Measurements from ENCODE around the gene AKAP1.
A peak's percentile ranks its signal among the peaks of the same experiment; 100 is the strongest.

The AKAP1 gene, protein sequence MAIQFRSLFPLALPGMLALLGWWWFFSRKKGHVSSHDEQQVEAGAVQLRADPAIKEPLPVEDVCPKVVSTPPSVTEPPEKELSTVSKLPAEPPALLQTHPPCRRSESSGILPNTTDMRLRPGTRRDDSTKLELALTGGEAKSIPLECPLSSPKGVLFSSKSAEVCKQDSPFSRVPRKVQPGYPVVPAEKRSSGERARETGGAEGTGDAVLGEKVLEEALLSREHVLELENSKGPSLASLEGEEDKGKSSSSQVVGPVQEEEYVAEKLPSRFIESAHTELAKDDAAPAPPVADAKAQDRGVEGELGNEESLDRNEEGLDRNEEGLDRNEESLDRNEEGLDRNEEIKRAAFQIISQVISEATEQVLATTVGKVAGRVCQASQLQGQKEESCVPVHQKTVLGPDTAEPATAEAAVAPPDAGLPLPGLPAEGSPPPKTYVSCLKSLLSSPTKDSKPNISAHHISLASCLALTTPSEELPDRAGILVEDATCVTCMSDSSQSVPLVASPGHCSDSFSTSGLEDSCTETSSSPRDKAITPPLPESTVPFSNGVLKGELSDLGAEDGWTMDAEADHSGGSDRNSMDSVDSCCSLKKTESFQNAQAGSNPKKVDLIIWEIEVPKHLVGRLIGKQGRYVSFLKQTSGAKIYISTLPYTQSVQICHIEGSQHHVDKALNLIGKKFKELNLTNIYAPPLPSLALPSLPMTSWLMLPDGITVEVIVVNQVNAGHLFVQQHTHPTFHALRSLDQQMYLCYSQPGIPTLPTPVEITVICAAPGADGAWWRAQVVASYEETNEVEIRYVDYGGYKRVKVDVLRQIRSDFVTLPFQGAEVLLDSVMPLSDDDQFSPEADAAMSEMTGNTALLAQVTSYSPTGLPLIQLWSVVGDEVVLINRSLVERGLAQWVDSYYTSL

DNA sequence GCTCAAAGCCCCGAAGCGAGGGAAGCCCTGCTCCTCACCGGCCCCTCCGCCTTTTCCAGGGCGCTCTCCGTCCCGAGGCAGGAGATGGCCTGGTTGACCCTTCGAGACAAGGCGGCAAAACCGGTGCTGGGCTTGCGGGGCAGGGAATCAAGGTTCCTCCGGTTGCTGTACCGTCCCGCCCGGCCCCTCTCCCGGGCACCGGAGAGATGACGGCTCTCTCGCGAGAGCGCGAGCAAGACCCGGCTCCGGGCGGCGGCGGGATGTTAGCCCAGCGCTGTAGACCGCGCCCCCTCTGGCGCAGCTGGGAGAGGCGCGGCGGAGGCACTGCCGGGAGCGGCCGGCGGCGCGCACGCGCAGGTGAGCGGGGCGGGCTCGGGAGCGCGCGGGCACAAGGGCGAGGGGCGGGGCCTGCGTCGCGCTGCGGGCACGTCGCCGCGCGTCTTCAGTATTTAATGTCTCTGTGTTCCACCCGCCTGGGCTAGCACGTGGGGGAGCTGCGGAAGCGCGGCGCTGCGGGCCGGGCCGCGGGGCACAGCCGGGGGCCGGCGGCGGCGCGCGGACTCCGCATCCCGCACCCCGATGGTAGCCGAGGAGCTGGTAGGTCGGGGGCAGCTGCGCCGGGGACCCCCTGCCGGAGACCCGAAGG is at the start of gene AKAP1:
AKAP1 (plus strand) TSS at position 445 of the 646 bp plus-strand sequence. CDS start 20,219 bp downstream, outside the sequence.
- DNase-seq (ENCODE audit: low read depth): peak; percentile 94
- peak within 1 kb of the TSS; percentile 82 for H3K4me3 ChIP-seq (replicated peaks; ENCODE audit: low read depth, low read length)
- TF ChIP-seq CTCF (IDR thresholded peaks at IDR 0.05; ENCODE audit: low read length, missing control alignments): no peak

DNA sequence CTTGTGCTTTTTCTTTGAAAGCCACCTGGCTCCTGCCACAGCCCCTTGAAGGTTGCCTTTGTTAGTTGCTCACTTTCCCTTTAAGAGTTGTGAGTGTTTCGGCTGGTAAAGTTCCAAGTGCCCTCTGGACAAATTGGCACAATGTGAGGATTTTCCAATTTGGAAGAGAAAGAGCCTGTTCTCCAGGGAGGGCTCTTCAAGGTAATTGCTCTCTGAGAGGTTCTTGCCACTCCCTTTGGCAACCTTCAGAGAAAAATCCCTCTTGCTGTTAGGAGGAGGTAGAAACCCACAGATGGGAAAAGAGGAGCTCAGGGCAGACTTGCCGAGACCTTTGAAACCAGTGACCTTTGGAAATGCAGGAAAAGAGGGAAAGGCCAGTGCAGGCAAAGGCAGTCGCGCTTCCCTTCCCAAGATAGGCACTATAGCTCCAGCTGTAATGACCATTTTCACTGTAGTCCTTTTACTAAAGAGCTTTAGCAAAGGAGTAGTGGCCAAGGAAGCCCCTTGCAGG is 49.0 kb upstream of the AKAP1 start:
- no peak for TF ChIP-seq CTCF (IDR thresholded peaks at IDR 0.05; ENCODE audit: low read length, missing control alignments)
- no peak overlapping the region for H3K4me3 ChIP-seq (replicated peaks; ENCODE audit: low read depth, low read length)
- DNase-seq (ENCODE audit: low read depth): no peak

- no peak for DNase-seq (ENCODE audit: low read depth)
- TF ChIP-seq CTCF (IDR thresholded peaks at IDR 0.05; ENCODE audit: low read length, missing control alignments): no peak
- H3K4me3 ChIP-seq (replicated peaks; ENCODE audit: low read depth, low read length): no peak overlapping the region
Measured at GRCh38 chr17:57037411-57037810, 47.6 kb upstream of the AKAP1 start.

DNA sequence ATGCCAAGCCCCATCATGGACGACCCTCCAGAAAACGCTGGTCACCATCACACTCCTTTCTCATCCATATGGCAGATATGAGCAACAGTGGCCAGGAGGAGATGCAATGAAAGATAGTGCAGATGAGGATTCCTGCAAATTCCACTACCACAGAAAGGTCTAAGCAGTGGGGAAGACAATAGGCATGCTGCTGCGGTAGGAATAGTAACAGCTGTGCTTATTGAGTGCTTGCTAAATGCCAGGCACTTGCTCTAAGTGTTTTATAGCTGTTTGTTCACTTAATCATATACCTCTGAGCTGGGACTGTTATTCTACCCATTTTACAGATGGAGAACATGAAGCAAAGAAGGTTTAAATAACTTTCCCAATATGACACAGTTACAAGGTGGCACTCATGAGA is 46.6 kb upstream of the AKAP1 start:
- no peak overlapping the region for H3K4me3 ChIP-seq (replicated peaks; ENCODE audit: low read depth, low read length)
- DNase-seq (ENCODE audit: low read depth): no peak
- TF ChIP-seq CTCF (IDR thresholded peaks at IDR 0.05; ENCODE audit: low read length, missing control alignments): no peak

GRCh38 chr17:57040571-57040970 is 44.5 kb upstream of the AKAP1 start:
- no peak for TF ChIP-seq CTCF (IDR thresholded peaks at IDR 0.05; ENCODE audit: low read length, missing control alignments)
- no peak overlapping the region for H3K4me3 ChIP-seq (replicated peaks; ENCODE audit: low read depth, low read length)
- DNase-seq (ENCODE audit: low read depth): no peak

- DNase-seq (ENCODE audit: low read depth): no peak
- no peak for TF ChIP-seq CTCF (IDR thresholded peaks at IDR 0.05; ENCODE audit: low read length, missing control alignments)
- no peak overlapping the region for H3K4me3 ChIP-seq (replicated peaks; ENCODE audit: low read depth, low read length)
Measured at GRCh38 chr17:57043276-57043675, 41.8 kb upstream of the AKAP1 start.

Measured in fibroblast of pulmonary artery (primary cell).